Brain pericyte (primary cell): ENCODE data around the gene NR3C2.
"Not testable (repeated sequence)": the region's sequence is repeated elsewhere in the genome, so short reads cannot be mapped to it uniquely, and the experiment has no call there.

ENCODE experiments used
- DNase-seq: peaks from one replicate; pipeline ENCODE4 v3.0.0-alpha.2; 2012; ENCODE audit warnings: low read depth, low spot score

The NR3C2 gene

DNA sequence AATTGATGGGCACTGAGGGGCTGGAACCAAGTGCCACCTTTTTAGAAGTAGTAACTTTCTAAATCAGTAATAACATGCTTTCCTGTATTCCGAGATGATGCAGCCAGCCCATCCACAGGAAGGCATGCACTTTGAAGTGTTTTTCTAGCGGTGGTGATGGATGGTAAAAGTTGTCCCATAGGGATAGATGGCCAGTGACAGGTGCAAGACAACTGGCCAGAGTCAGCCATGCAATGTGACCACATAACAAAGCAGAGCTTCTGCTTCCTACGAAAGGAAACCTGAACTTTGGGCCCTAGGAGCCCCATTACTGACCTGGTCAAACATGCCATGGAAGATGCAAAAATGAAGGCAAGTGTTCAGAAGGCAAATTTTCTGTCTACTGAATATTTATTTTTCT lies 72.3 kb downstream of the NR3C2 start:
- DNase-seq = no peak

DNA sequence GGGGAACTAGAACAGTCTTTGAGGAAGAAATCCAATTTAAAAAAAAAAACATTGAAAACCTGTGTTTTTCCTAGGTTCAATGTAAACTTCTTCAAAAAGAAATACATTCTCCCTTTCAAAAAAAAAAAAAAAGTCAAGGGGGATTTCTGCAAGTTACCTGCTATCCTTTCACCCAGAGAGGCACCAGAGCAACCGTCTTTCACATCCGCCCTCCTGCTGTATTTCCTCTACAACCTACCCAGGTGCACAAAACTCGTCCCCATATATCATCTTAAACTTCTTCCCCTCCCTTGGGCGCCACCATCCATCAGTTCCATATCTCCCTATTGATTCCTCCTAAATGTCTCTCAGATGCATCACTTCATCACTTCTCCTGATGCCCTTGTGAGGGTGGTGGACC lies 74.5 kb downstream of the NR3C2 start:
- no peak for DNase-seq

GRCh38 chr4:148366251-148366650 lies 76.0 kb downstream of the NR3C2 start:
- no peak for DNase-seq

DNA sequence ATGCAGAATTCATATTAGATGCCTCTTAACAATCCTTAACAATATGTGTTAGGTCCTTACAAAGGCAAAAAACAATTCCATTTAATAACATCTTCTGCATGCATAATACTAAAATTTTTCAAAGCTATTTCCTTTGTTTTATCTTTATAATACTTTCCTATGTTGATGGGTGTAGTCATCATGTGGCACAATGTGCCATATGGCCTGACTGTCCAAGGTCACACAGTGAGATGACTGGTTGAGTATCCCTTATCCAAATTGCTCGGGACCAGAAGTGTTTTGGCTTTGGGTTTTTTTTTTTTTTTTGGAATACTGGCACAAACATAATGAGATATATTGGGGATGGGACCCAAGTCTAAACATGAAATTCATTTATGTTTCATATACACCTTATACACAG lies 77.7 kb downstream of the NR3C2 start:
- DNase-seq = no peak

- DNase-seq = no peak
These were observed 82.4 kb downstream of the NR3C2 start for GRCh38 chr4:148359769-148360168.

DNA sequence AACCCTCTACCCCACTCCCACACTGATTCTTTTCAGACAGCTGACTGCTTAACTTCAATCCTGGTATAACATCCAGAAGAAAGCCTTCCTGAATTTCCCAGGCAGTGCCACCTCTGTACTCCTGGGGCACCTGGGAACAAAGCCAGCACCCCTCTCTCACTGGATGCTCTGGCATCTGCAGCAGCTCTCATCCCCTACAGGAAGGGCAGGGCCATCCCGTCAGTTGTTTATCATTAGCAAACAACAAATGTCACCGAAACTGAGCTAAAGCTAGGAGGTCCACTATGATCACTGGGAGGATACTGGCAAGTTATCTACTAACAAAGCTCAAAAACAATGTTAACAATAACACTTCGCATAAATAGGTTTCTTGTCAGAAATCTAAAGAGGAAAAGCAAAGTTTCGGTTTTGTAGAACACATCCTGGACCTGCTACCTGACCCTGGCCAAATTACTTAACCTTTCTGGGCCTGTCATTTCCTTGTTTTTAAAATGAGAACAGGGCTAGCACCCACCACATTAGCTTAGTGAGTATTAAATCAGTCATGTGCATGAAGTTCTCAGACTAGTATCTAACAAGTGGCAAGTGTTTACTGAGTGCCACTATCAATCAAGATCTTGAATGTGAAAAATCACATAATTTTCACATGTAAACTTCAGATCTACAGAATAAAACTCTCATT lies 86.6 kb downstream of the NR3C2 start:
- no peak for DNase-seq

- no peak for DNase-seq
These were observed 88.0 kb downstream of the NR3C2 start for GRCh38 chr4:148354186-148354585.

DNA sequence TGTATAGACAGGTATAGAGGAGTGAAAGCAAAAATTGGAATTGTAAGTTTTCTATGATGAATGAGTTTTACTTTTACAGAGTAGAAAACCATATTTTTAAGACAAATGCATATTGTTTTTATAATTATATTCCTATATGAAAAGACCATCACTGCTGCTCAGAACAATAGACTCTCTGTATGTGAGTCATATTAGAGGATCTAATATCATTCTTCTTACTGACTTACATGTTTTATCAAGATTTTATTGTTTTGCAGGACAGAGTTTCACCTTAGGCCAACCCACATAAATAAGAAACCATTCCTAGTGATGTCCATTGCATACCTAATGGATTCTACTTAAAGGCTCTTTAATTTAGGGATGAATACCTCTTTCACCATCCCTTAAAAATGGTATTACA lies 88.6 kb downstream of the NR3C2 start:
- DNase-seq = no peak

GRCh38 chr4:148349153-148349552 lies 93.1 kb downstream of the NR3C2 start:
- DNase-seq = no peak

DNA sequence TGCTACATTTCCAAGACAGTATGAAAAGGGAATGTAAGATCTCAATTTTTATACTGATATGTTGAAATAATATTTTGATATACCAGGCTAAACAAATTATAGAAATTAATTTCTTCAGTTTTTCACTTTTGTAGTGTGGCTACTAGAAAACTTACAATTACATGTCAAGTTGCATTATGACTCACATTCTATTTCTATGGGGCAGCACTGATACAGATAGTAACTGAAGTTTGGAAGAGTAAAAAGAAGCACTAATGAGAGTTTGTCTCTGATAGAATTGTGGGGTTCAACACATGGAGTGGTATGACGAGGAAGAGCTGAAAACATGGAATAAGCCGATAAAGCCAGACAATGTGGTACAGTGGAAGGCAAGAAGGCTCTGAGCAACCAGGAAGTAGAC lies 95.6 kb downstream of the NR3C2 start:
- DNase-seq = no peak

DNA sequence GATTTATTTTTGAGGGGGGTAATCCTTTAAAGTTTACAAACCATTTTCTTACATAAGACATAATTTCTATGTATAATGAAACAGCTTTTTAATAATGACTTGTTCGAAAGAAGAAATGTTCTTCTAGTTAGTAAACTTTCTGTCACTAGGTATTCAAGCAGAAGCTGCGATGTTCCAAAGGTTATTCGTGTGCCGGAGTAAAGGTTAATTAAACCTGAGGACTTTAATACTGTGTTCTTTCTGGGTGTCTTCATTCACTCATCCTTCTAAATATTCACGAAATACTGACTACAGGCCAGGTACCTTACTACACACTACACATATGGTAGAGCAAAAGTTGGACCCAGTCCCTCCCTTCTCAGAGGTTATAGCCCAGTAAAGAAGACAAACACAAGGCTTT lies 96.7 kb downstream of the NR3C2 start:
- DNase-seq = no peak

DNA sequence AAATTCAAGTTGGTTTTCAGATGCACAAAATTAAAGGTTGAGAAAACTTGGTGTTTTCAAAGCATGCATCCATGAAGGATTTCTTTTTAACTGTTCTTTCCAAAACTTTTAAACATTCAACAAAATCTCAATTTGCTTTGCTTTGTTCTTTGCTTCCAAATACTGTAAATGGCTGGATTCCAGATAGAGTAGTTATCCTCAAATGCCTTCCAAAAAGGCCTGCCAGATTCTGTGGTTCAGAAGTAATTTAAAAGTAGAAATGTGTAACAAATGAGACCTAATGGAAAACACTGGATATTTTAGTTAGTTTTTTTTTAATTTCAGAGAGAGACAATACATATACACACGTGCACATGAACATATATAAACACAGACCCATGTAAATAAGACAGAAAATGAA lies 97.3 kb downstream of the NR3C2 start:
- DNase-seq = no peak

GRCh38 chr4:148344352-148344751 lies 97.9 kb downstream of the NR3C2 start:
- DNase-seq = no peak

DNA sequence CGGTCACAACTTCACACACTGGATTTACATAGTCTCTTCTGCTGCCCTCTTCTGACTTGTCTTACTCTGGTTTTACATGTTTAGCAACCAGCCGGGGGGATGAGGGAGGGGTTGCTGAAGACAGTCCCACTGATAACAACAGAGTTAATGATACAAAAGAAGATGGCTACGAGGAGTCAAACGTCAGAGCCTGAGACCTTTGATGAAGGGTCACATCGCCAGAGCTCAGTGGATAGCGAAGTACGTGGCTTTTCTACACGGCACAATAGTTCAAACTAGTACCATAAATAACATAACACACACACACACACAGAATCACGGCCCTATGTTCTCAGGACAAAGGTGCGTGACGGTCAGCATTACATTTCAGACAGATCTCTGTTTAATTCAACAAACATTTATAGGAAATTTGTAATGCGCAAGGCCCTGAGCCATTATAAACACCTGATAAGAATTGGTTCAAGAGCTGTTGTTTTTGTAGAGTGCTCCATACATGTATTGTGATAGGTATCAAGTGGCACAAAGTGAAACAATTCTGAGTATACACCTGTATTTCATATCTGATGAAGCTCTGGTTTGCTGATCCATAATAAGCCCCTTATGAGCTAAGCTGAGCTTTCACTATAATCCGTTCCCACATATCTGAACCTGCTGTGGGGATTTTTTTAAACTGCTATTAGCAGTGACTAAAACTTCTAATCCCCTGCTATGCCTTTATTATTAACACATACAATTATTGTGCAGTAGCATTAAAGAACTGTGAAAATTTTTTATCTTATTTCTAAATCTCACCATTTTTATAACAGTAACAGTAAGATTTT lies 100.0 kb downstream of the NR3C2 start:
- DNase-seq = no peak

- no peak for DNase-seq
These were observed 107.1 kb downstream of the NR3C2 start for GRCh38 chr4:148335133-148335532.

DNA sequence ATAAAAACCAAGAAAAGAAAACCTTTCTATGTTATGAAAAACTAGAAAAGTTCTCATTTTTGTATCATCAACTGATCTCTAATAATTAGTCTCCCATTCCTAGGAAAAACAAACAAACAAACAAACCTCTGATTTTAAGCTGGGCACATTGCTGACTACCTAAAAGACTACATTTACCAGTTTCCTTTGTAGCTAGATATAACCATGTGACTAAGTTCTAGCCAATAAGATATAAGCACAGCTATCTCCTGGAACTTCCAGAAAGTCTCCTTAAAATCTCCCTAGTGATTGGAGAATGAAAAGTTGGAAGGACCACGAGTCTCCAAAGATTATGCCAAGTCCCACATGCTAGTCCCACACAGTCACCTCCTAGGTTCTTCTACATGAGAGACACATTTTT lies 108.9 kb downstream of the NR3C2 start:
- no peak for DNase-seq

DNA sequence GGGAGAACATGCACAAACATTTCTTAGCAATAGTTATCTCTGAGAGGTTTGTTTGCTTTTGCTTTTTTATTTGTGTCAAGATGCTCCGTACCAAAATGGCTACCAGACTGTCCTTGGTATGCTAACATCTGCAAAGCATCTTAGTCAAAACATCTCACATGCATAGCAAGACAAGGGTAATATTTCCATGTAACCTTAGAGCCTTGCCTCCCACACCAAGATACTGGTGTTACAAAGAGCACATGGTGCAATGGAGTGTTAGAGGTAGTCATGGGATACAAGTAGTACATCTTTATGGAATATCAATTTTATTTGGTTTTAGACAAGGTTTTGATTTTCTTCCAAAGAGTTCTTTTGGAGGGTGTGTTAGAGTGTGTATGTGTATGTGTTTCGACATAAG lies 109.7 kb downstream of the NR3C2 start:
- DNase-seq = no peak

DNA sequence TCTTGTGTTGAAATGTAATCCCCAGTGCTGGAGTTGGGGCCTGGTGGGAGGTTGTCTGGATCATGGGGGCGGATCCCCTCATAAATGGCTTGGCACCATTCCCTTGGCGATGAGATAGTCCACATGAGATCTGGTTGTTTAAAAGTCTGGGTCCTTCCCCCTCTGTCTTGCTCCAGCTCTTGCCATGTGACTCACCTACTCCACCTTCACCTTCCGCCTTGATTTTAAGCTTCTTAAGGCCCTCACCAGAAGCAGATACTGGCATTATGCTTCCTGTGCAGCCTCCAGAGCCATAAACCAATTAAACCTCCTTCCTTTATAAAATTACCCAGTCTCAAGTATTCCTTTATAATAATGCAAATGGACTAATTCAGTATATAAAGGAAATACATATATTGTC lies 111.5 kb downstream of the NR3C2 start:
- no peak for DNase-seq

- DNase-seq = no peak
These were observed 112.1 kb downstream of the NR3C2 start for GRCh38 chr4:148330161-148330560.

- no peak for DNase-seq
These were observed 112.5 kb downstream of the NR3C2 start for GRCh38 chr4:148329751-148330150.

DNA sequence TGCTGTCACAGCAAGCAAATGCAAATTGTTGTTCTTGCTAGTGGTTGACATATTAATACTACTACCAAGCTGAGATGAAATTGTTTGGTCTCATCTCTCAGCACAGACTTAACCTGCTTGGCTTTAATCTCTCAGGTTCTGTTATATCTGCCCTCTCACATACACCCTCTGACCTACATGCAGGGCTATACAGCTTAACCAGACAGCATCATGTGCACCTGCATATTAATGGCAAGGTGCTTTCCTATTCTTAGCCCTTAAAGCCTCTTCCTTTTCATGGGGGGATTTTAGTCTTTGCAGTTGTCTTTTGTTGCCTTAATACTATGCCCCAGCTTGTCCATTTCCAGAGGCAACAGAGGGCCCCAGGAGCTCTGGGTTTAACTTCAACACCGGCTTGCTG lies 114.5 kb downstream of the NR3C2 start:
- DNase-seq = no peak

- not testable (repeated sequence) for DNase-seq
These were observed 118.9 kb downstream of the NR3C2 start for GRCh38 chr4:148323316-148323715.

- DNase-seq = no peak
These were observed 127.2 kb downstream of the NR3C2 start for GRCh38 chr4:148315049-148315448.
